BLaER1 (cell line): Measurements from ENCODE around the gene GSC.
"Not testable (repeated sequence)": the region's sequence is repeated elsewhere in the genome, so short reads cannot be mapped to it uniquely, and the experiment has no call there.

Experiments
- H3K27ac ChIP-seq: shearing (Covaris generic); formaldehyde crosslinking; 2 replicates; pipeline ENCODE4 v1.8.1; 2022
- H3K27me3 ChIP-seq: shearing (Covaris generic); formaldehyde crosslinking; 2 replicates; pipeline ENCODE4 v1.8.1; 2022
- H3K36me3 ChIP-seq: shearing (Covaris generic); formaldehyde crosslinking; 2 replicates; pipeline ENCODE4 v1.8.1; 2022
- H3K4me1 ChIP-seq: shearing (Covaris generic); formaldehyde crosslinking; 2 replicates; pipeline ENCODE4 v1.8.1; 2022
- H3K4me2 ChIP-seq: shearing (Covaris generic); formaldehyde crosslinking; 2 replicates; pipeline ENCODE4 v1.8.1; 2022
- H3K4me3 ChIP-seq: shearing (Covaris generic); formaldehyde crosslinking; 2 replicates; pipeline ENCODE4 v1.8.1; 2022
- H3K9ac ChIP-seq: shearing (Covaris generic); formaldehyde crosslinking; 2 replicates; pipeline ENCODE4 v1.8.1; 2022
- H3K9me3 ChIP-seq: shearing (Covaris generic); formaldehyde crosslinking; 2 replicates; pipeline ENCODE4 v1.8.1; 2022
- H4K20me1 ChIP-seq: shearing (Covaris generic); formaldehyde crosslinking; 2 replicates; pipeline ENCODE4 v1.8.1; 2022
- Cebpa-rat ChIP-seq: shearing (Covaris generic); IDR thresholded peaks from 2 replicates; pipeline ENCODE4 v1.8.1; 2022

GSC gene

DNA sequence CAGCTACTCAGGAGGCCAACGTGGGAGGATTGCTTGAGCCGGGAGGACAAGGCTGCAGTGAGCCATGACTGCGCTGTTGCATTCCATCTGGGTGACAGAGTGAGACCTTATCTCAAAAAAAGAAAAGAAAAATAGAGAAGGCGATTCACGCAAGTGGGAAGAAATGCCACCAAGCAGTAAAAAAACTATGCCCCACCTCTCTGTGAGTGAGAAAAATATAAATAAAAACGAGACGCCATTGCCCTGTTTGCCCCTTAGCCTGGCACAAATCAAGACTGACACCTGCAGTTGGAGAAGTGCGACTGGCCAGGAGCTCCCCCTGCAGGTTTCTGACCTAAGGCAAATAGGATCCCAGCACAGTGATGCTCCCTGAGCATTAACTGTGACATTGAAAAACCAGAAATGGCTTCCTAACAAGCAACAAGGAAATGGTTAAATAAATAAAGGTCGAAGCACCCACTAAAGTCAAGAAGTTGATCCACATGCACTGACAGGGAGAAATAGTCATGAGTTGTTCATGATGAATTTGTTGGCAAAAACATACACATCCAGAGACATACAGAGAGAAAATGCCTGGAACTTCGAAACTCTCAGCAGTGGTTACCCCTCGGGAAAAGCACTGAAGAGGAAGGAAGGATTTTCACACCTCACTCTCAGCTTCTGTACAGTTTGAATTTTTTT is 21.1 kb downstream of the GSC start:
- Histone ChIP-seq H3K9ac (no peak overlapping the region), H3K27ac (no peak overlapping the region), H3K4me2 (no peak overlapping the region), H3K27me3 (no peaks in the 10 kb centered on the region), H3K4me3 (no peak overlapping the region), H3K4me1 (no peaks in the 10 kb centered on the region), H3K36me3 (no peaks in the 10 kb centered on the region), H4K20me1 (no peaks in the 10 kb centered on the region), H3K9me3 (no peaks in the 10 kb centered on the region)
- TF ChIP-seq Cebpa-rat: no peak

DNA sequence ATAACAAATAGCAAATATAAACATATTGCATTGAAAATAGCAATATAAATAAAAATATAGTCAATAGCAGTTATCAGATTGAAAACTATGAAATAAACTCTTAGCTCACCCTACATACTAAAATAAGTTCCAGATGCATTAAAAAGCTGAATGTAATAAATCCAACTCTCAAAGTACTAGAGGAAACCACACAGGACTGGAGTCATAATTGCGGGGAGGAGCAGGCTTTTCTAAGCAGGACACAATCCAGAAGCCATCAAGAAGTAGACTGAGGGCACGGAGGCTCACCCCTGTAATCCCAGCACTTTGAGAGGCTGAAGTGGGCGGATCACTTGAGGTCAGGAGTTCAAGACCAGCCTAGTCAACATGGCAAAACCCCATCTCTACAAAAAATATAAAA is 22.2 kb downstream of the GSC start:
- H4K20me1 ChIP-seq: no peaks in the 10 kb centered on the region
- no peaks in the 10 kb centered on the region for H3K4me1 ChIP-seq

DNA sequence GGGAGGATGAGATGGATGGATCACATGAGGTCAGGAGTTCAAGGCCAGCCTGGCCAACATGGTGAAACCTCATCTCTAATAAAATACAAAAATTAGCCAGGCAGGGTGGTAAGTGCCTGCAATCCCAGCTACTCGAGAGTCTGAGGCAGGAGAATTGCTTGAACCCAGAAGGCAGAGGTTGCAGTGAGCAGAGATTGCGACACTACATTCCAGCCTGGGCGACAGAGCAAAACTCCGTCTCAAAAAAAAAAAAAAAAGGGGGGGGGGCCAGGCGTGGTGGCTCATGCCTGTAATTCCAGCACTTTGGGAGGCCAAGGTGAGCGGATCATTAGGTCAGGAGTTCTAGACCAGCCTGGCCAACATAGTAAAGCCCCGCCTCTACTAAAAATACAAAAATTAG is 22.8 kb downstream of the GSC start:
- H4K20me1 ChIP-seq, H3K36me3 ChIP-seq: not testable (repeated sequence)

More for the DNA sequence above, 22.2 kb downstream of the GSC start:
- Histone ChIP-seq H3K27me3 (no peaks in the 10 kb centered on the region), H3K9me3 (no peaks in the 10 kb centered on the region), H3K4me2 (no peak overlapping the region), H3K36me3 (no peaks in the 10 kb centered on the region), H3K9ac (no peak overlapping the region), H3K27ac (no peak overlapping the region), H3K4me3 (no peak overlapping the region)
- TF ChIP-seq Cebpa-rat: no peak

DNA sequence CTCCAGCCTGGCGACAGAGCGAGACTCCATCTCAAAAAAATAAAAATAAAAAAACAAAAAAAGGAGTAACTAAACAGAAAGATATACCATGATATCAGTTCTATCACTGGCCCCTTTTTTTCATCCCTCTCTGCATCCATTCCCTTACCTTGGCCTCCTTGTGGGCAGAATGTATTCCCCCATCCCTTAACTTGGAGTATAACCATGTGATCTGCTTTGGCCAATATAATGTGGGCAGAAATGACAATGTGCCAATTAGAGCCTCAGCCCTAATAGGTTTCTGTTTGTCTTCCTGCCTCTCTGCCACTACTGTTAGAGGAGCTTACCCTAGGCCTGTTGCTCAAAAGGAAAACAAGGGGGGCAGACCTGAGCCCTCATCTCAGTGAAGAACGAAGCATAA is 23.8 kb downstream of the GSC start:
- Histone ChIP-seq H3K9me3 (no peaks in the 10 kb centered on the region), H3K4me2 (no peak overlapping the region), H3K4me1 (no peaks in the 10 kb centered on the region), H3K9ac (no peak overlapping the region), H3K27me3 (no peaks in the 10 kb centered on the region), H3K4me3 (no peak overlapping the region), H4K20me1 (no peaks in the 10 kb centered on the region), H3K27ac (no peak overlapping the region), H3K36me3 (no peaks in the 10 kb centered on the region)
- no peak for TF ChIP-seq Cebpa-rat

More for the DNA sequence above, 22.8 kb downstream of the GSC start:
- not testable (repeated sequence) for H3K27ac ChIP-seq, H3K9ac ChIP-seq, H3K4me3 ChIP-seq, H3K9me3 ChIP-seq, H3K4me1 ChIP-seq, H3K27me3 ChIP-seq, H3K4me2 ChIP-seq
- peak; percentile 36; the same call in 1 of the 2 replicates for TF ChIP-seq Cebpa-rat

DNA sequence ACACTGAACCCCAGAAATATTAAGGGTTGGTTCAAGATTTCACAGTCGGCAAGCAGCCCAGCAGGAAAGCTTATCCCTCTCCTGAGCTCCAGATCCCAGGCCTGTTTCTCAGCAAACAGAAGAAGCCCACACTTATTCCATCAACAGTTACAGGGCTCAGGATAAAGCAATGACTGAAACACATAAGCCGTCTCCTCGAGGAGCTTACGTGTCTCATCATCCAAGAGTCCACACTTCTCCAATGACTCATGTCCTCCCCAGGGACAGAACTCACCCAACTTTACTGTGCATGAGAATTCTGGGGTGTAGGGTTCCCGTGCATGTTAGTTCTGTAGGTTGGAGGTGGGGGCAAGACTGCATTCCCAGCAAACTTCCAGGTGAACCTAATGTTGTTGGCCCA is 31.2 kb downstream of the GSC start:
- no peak overlapping the region for H3K27ac ChIP-seq
- H4K20me1 ChIP-seq: no peaks in the 10 kb centered on the region
- no peak for TF ChIP-seq Cebpa-rat
- no peaks in the 10 kb centered on the region for H3K9me3 ChIP-seq
- H3K4me3 ChIP-seq: no peak overlapping the region
- no peaks in the 10 kb centered on the region for H3K27me3 ChIP-seq
- no peaks in the 10 kb centered on the region for H3K36me3 ChIP-seq
- no peak overlapping the region for H3K9ac ChIP-seq
- H3K4me1 ChIP-seq: no peaks in the 10 kb centered on the region
- no peak overlapping the region for H3K4me2 ChIP-seq

DNA sequence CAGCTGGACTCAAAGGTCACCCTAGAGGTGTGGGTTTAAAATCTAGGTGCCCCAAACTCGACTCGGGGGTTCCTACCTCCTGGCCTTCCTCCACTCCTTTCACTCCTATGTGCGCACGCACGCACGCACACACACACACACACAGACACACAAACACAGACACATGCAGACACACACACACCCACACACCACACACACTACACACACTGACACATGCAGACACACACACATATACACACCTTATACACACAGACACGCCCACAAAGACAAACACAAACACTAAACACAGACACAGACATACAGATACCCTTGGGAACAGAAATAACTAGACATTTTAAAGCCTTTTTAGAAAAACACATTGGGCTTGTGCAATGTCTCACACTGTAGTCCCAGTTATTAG is 31.8 kb downstream of the GSC start:
- Histone ChIP-seq H3K4me2 (no peak overlapping the region), H3K4me1 (no peaks in the 10 kb centered on the region)

DNA sequence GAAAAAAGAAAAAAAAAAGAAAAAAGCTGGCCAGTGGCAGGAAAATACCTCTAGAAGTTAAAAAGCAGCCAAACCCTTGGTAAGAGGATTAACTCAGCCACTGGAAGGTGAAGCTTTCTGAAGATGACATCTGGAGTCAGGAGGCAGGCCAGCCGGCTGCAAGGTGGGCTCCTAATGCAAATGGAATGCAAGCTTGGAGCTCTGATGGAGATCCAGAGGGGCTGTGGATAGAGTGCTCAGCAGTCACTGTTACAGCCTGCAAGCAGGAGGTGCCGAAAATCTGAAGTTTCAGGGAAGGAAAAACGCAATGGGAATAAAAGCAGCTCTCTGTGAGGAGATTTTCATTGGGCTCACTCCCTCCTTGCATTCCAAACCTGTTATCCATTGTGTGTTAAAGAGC is 41.0 kb downstream of the GSC start:
- Histone ChIP-seq H3K27ac (no peak overlapping the region), H3K4me1 (no peaks in the 10 kb centered on the region), H3K27me3 (no peaks in the 10 kb centered on the region), H3K36me3 (no peaks in the 10 kb centered on the region), H3K9ac (no peak overlapping the region), H3K4me2 (no peak overlapping the region), H3K9me3 (peaks cover 11% of the 10 kb centered on the region), H4K20me1 (no peaks in the 10 kb centered on the region), H3K4me3 (no peak overlapping the region)
- TF ChIP-seq Cebpa-rat: no peak

More for the DNA sequence above, 31.8 kb downstream of the GSC start:
- no peak overlapping the region for H3K4me3 ChIP-seq
- H3K27ac ChIP-seq: no peak overlapping the region
- no peak for TF ChIP-seq Cebpa-rat
- H3K9ac ChIP-seq: no peak overlapping the region
- no peaks in the 10 kb centered on the region for H3K36me3 ChIP-seq
- no peaks in the 10 kb centered on the region for H3K27me3 ChIP-seq
- H3K9me3 ChIP-seq: no peaks in the 10 kb centered on the region
- no peaks in the 10 kb centered on the region for H4K20me1 ChIP-seq

DNA sequence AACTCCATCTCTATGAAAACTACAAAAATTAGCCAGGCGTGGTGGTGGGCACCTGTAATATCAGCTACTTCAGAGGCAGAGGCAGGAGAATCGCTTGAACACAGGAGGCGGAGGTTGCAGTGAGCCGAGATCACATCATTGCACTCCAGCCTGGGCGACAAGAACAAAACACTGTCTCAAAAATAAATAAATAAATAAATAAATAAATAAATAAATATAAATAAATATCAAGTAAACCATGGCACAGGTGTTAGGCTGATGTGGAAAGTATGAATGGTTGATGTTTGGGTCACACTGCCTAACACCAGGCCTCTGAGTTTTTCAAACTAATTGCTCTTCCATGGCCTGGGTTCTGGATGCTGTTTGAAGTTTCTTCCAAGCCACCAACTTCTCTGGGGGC is 41.5 kb downstream of the GSC start:
- H3K9me3 ChIP-seq: peaks cover 11% of the 10 kb centered on the region
- H3K27me3 ChIP-seq, H3K36me3 ChIP-seq, H3K4me1 ChIP-seq, H3K27ac ChIP-seq, H3K9ac ChIP-seq, H3K4me3 ChIP-seq, H3K4me2 ChIP-seq, H4K20me1 ChIP-seq: not testable (repeated sequence)

DNA sequence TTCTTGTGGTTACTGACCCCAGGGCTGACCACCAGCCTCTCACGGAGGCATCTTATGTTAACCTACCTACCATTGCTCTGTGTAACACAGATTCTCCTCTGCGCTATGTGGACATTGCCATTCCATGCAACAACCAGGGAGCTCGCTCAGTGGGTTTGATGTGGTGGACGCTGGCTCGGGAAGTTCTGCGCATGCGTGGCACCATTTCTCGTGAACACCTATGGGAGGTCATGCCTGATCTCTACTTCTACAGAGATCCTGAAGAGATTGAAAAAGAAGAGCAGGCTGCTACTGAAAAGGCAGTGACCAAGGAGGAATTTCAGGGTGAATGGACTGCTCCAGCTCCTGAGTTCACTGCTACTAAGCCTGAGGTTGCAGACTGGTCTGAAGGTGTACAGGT is 43.3 kb downstream of the GSC start:
- H3K4me2 ChIP-seq: not testable (repeated sequence)

DNA sequence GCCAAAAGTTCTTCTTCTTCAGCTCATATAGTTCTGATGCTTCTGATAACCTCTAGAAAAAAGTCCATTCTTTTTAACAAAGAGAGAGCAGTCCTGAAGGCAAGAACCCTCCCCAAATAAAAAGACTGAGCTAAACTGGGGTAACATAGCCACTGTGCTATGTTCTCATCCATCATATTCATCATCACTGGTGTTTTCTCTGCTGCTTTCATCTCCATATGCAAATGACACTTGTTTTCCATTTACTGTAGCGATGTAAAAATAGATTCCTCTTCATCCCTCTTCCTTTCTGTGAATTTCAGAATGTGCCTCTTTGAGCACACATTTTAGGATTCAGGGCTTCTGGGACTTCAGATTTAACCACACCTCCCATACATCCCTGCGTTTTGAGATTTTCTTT is 44.9 kb downstream of the GSC start:
- Histone ChIP-seq H3K36me3 (no peaks in the 10 kb centered on the region), H3K4me1 (peaks cover 7% of the 10 kb centered on the region), H3K9me3 (no peaks in the 10 kb centered on the region), H3K4me2 (no peak overlapping the region), H3K27me3 (no peaks in the 10 kb centered on the region), H4K20me1 (no peaks in the 10 kb centered on the region), H3K4me3 (no peak overlapping the region), H3K9ac (no peak overlapping the region), H3K27ac (no peak overlapping the region)
- no peak for TF ChIP-seq Cebpa-rat

More for the DNA sequence above, 43.3 kb downstream of the GSC start:
- not testable (repeated sequence) for H3K27me3 ChIP-seq, H3K36me3 ChIP-seq, H3K4me3 ChIP-seq, H3K4me1 ChIP-seq, H4K20me1 ChIP-seq, H3K9ac ChIP-seq, H3K9me3 ChIP-seq, H3K27ac ChIP-seq

DNA sequence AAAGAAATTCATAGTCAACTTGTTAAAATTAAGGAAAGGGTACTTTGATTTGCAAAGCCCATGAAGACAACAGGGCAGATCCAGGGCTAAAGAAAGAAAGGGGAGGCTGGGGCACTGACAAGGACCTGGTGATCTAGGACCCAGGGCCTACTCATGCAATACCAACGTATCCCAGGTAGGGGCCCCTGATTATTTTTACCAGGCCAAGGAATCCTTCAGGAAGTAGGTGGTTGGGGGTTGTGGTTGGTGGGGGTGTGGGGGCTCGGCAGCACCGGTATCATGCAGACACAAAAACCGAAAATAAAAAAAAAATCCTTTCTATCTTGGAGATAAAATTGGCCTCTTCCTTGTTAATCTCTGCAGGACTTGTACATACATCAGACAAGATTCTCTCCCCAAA is 47.5 kb downstream of the GSC start:
- Histone ChIP-seq H4K20me1 (no peaks in the 10 kb centered on the region), H3K4me3 (no peak overlapping the region), H3K27ac (no peak overlapping the region), H3K4me1 (peaks cover 7% of the 10 kb centered on the region), H3K9me3 (no peaks in the 10 kb centered on the region), H3K4me2 (peak overlapping the region; percentile 37; the same call in 1 of the 2 replicates), H3K27me3 (no peaks in the 10 kb centered on the region), H3K36me3 (no peaks in the 10 kb centered on the region), H3K9ac (no peak overlapping the region)
- TF ChIP-seq Cebpa-rat: no peak
